Dermis microvascular lymphatic vessel endothelial cell (primary cell): ENCODE data around the gene INPP5K. TPM values are rescaled to one million over a fixed set of nuclear protein-coding genes. Genes with fewer than 3 reads are reported as not detected.

Source experiments
- total RNA-seq: library from RNA; depleted of rRNA; stranded (reverse); fragments of >200 nt; gene quantifications from 2 replicates; pipeline ENCODE4 v1.2.1, GENCODE V29; 2014

INPP5K gene
- total RNA-seq, 1 donor from 2014 or later, result 49.6 TPM

Other genes starting within 250 kb of the INPP5K start
- not detected in 2 replicates for gene BHLHA9, start 246.2 kb downstream of the INPP5K start, total RNA-seq
- not detected in 2 replicates for gene TRARG1, start 236.9 kb downstream of the INPP5K start, total RNA-seq
- gene YWHAE, start 116.4 kb downstream of the INPP5K start, total RNA-seq, result 390 and 392 TPM in 2 replicates
- gene CRK, start 60.4 kb downstream of the INPP5K start, total RNA-seq, result 104 and 115 TPM in 2 replicates
- gene MYO1C, start 23.9 kb downstream of the INPP5K start, total RNA-seq, result 171 and 184 TPM in 2 replicates
- gene PITPNA, start 46.2 kb upstream of the INPP5K start, total RNA-seq, result 15.3 and 21.4 TPM in 2 replicates
- gene SLC43A2, start 112.2 kb upstream of the INPP5K start, total RNA-seq, result 19.4 and 36.0 TPM in 2 replicates
- gene SCARF1, start 129.1 kb upstream of the INPP5K start, total RNA-seq, result 80.7 and 99.4 TPM in 2 replicates
- gene RILP, start 133.3 kb upstream of the INPP5K start, total RNA-seq, result 10.6 and 10.9 TPM in 2 replicates
- 72.7 and 94.3 TPM in 2 replicates for gene PRPF8, start 168.3 kb upstream of the INPP5K start, total RNA-seq
- 1.4 and 1.5 TPM in 2 replicates for gene TLCD2, start 193.8 kb upstream of the INPP5K start, total RNA-seq
- 7.8 and 11.4 TPM in 2 replicates for gene WDR81, start 208.1 kb upstream of the INPP5K start, total RNA-seq
- gene SERPINF2, start 226.3 kb upstream of the INPP5K start, total RNA-seq, result under 0.01 TPM in 1 of 2 replicates, not detected in the other
- not detected in 2 replicates for gene SERPINF1, start 245.4 kb upstream of the INPP5K start, total RNA-seq